Trophoblast cell (in vitro differentiated cells and primary cell): ENCODE measurements around the gene HPSE2.

Experiments
- DNase-seq, 2 donors: peaks; one replicate each; pipeline ENCODE4 v3.0.0-alpha.2; 2016
- H2AFZ ChIP-seq: 2 replicates; pipeline ENCODE4 v1.6.1; 2013; ENCODE audit warnings: low read length, moderate library complexity, mild to moderate bottlenecking; ENCODE audit not compliant: insufficient read depth, poor library complexity
- H2AK5ac ChIP-seq: 2 replicates; pipeline ENCODE4 v1.6.1; 2013; ENCODE audit warnings: mild to moderate bottlenecking, low read length
- H2BK120ac ChIP-seq: 2 replicates; pipeline ENCODE4 v1.6.1; 2013; ENCODE audit warnings: low read length, mild to moderate bottlenecking, moderate library complexity; ENCODE audit not compliant: insufficient read depth, poor library complexity
- H2BK12ac ChIP-seq: 2 replicates; pipeline ENCODE4 v1.6.1; 2013; ENCODE audit warnings: mild to moderate bottlenecking, low read length, moderate library complexity
- H2BK5ac ChIP-seq: 2 replicates; pipeline ENCODE4 v1.6.1; 2013; ENCODE audit warnings: low read length, low read depth, moderate library complexity, mild to moderate bottlenecking; ENCODE audit not compliant: poor library complexity
- H3K14ac ChIP-seq: 2 replicates; pipeline ENCODE4 v1.6.1; 2013; ENCODE audit warnings: mild to moderate bottlenecking, low read length
- H3K18ac ChIP-seq: 2 replicates; pipeline ENCODE4 v1.6.1; 2013; ENCODE audit warnings: mild to moderate bottlenecking, low read length
- H3K23ac ChIP-seq: 2 replicates; pipeline ENCODE4 v1.6.1; 2013; ENCODE audit warnings: low read length
- H3K27ac ChIP-seq: 2 replicates; pipeline ENCODE4 v1.5.1; 2013; ENCODE audit warnings: low read depth, mild to moderate bottlenecking, inconsistent platforms, low read length, moderate library complexity
- H3K27me3 ChIP-seq: 2 replicates; pipeline ENCODE4 v1.6.1; 2013; ENCODE audit warnings: inconsistent platforms, mild to moderate bottlenecking, low read length, moderate library complexity; ENCODE audit not compliant: insufficient read depth
- H3K36me3 ChIP-seq, 2 experiments: 1 replicate in 1 of 2; 2 replicates in 1 of 2; pipeline ENCODE4 v1.6.1; 2013; ENCODE audit warnings: low read length in 2 of 2, mild to moderate bottlenecking in 2 of 2, moderate library complexity in 1 of 2; ENCODE audit not compliant: insufficient read depth in 2 of 2, control insufficient read depth in 1 of 2
- H3K4ac ChIP-seq: 2 replicates; pipeline ENCODE4 v1.6.1; 2013; ENCODE audit warnings: low read depth, mild to moderate bottlenecking, low read length, moderate library complexity
- H3K4me1 ChIP-seq, 2 experiments: 1 replicate in 1 of 2; 2 replicates in 1 of 2; pipeline ENCODE4 v1.6.1; 2013; ENCODE audit warnings: low read length in 2 of 2, mild to moderate bottlenecking in 2 of 2, moderate library complexity in 1 of 2; ENCODE audit not compliant: insufficient read depth in 2 of 2, control insufficient read depth in 1 of 2
- H3K4me2 ChIP-seq: 2 replicates; pipeline ENCODE4 v1.6.1; 2013; ENCODE audit warnings: inconsistent platforms, mild to moderate bottlenecking, low read length, moderate library complexity
- H3K4me3 ChIP-seq: 2 replicates; pipeline ENCODE4 v1.5.1; 2013; ENCODE audit warnings: mild to moderate bottlenecking, low read depth, low read length, inconsistent platforms
- H3K79me1 ChIP-seq: one replicate; pipeline ENCODE4 v1.6.1; 2013; ENCODE audit warnings: low read length
- H3K79me2 ChIP-seq: 2 replicates; pipeline ENCODE4 v1.6.1; 2013; ENCODE audit warnings: low read length, mild to moderate bottlenecking; ENCODE audit not compliant: control insufficient read depth, insufficient read depth, poor library complexity
- H3K9ac ChIP-seq: 2 replicates; pipeline ENCODE4 v1.6.1; 2013; ENCODE audit warnings: mild to moderate bottlenecking, low read length
- H3K9me3 ChIP-seq: 2 replicates; pipeline ENCODE4 v1.6.1; 2013; ENCODE audit warnings: low read depth, mild to moderate bottlenecking, control low read depth, inconsistent platforms, low read length; ENCODE audit not compliant: insufficient read depth
- H4K12ac ChIP-seq: 2 replicates; pipeline ENCODE4 v1.6.1; 2013; ENCODE audit warnings: low read depth, mild to moderate bottlenecking, low read length, moderate library complexity
- H4K8ac ChIP-seq: 2 replicates; pipeline ENCODE4 v1.6.1; 2013; ENCODE audit warnings: low read depth, mild to moderate bottlenecking, low read length, moderate library complexity
- H4K91ac ChIP-seq: one replicate; pipeline ENCODE4 v1.6.1; 2013; ENCODE audit warnings: low read depth, mild to moderate bottlenecking, low read length, moderate library complexity
- WGBS: extraction: QIAGEN DNeasy Blood & Tissue Kit; methylation state at CpG from one replicate; pipeline ENCODE4 v1.1.7; 2013; ENCODE audit warnings: missing lambda C conversion rate; ENCODE audit not compliant: insufficient read length, insufficient coverage; ENCODE audit errors: extremely low coverage; 5-methylcytosine and 5-hydroxymethylcytosine counted together

HPSE2 gene

GRCh38 chr10:98438715-98439114, 796.9 kb downstream of the HPSE2 start:
- Histone ChIP-seq H3K14ac (no peak overlapping the region), H3K27me3 (no peaks in the 10 kb centered on the region), H3K79me1 (no peaks in the 10 kb centered on the region), H3K23ac (no peak overlapping the region), H3K4me2 (no peak overlapping the region), H2AFZ (no peak overlapping the region), H3K4me3 (no peak overlapping the region), H2AK5ac (no peak overlapping the region), H3K27ac (no peak overlapping the region), H3K9ac (no peak overlapping the region), H3K4me1 (peaks cover 0 to 7% of the 10 kb centered on the region in 2 experiments), H4K8ac (no peak overlapping the region), H4K12ac (no peak overlapping the region), H3K36me3 (peaks cover 28 to 30% of the 10 kb centered on the region in 2 experiments), H2BK12ac (no peak overlapping the region), H3K4ac (no peak overlapping the region), H3K9me3 (peaks cover 3% of the 10 kb centered on the region), H2BK5ac (no peak overlapping the region), H3K79me2 (no peaks in the 10 kb centered on the region), H3K18ac (no peak overlapping the region), H4K91ac (no peak overlapping the region), H2BK120ac (no peak overlapping the region)
- no peak for DNase-seq
- no CpG with 5 or more reads among the region's 4 CpGs for WGBS

- Histone ChIP-seq H3K27ac (no peak overlapping the region), H4K12ac (no peak overlapping the region), H2BK5ac (no peak overlapping the region), H3K4me1 (peaks cover 0 to 7% of the 10 kb centered on the region in 2 experiments), H3K4ac (no peak overlapping the region), H4K91ac (no peak overlapping the region), H4K8ac (no peak overlapping the region), H3K36me3 (peaks cover 16 to 21% of the 10 kb centered on the region in 2 experiments), H3K27me3 (no peaks in the 10 kb centered on the region), H2AK5ac (no peak overlapping the region), H3K23ac (no peak overlapping the region), H3K79me2 (no peaks in the 10 kb centered on the region), H3K4me3 (no peak overlapping the region), H3K9ac (no peak overlapping the region), H2BK12ac (no peak overlapping the region), H3K4me2 (no peak overlapping the region), H3K14ac (no peak overlapping the region), H3K18ac (no peak overlapping the region), H2AFZ (no peak overlapping the region), H3K79me1 (no peaks in the 10 kb centered on the region), H3K9me3 (peaks cover 3% of the 10 kb centered on the region), H2BK120ac (no peak overlapping the region)
- no peak for DNase-seq
- WGBS: no CpG with 5 or more reads among the region's 4 CpGs
Measured at GRCh38 chr10:98436704-98437103, 798.9 kb downstream of the HPSE2 start.

- H3K79me2 ChIP-seq: no peaks in the 10 kb centered on the region
- no peak overlapping the region for H3K14ac ChIP-seq
- H3K18ac ChIP-seq: no peak overlapping the region
- H2BK120ac ChIP-seq: no peak overlapping the region
- H3K9ac ChIP-seq: no peak overlapping the region
- H2BK12ac ChIP-seq: no peak overlapping the region
- no peak overlapping the region for H3K23ac ChIP-seq
- H4K12ac ChIP-seq: no peak overlapping the region
- no peak overlapping the region for H2AFZ ChIP-seq
- no peak overlapping the region for H3K27ac ChIP-seq
- H3K36me3 ChIP-seq: peaks cover 24 to 29% of the 10 kb centered on the region in 2 experiments
- H3K27me3 ChIP-seq: no peaks in the 10 kb centered on the region
- no peak for DNase-seq
- no peaks in the 10 kb centered on the region for H3K79me1 ChIP-seq
- H4K8ac ChIP-seq: no peak overlapping the region
- H3K9me3 ChIP-seq: peaks cover 6% of the 10 kb centered on the region
- H2BK5ac ChIP-seq: no peak overlapping the region
- no peak overlapping the region for H3K4me2 ChIP-seq
- H4K91ac ChIP-seq: no peak overlapping the region
- no peak overlapping the region for H3K4me3 ChIP-seq
- H3K4me1 ChIP-seq: peaks cover 0 to 7% of the 10 kb centered on the region in 2 experiments
- no peak overlapping the region for H3K4ac ChIP-seq
- WGBS: no CpG with 5 or more reads among the region's 12 CpGs
- H2AK5ac ChIP-seq: no peak overlapping the region
Measured at GRCh38 chr10:98435178-98435577, 800.5 kb downstream of the HPSE2 start.

DNA sequence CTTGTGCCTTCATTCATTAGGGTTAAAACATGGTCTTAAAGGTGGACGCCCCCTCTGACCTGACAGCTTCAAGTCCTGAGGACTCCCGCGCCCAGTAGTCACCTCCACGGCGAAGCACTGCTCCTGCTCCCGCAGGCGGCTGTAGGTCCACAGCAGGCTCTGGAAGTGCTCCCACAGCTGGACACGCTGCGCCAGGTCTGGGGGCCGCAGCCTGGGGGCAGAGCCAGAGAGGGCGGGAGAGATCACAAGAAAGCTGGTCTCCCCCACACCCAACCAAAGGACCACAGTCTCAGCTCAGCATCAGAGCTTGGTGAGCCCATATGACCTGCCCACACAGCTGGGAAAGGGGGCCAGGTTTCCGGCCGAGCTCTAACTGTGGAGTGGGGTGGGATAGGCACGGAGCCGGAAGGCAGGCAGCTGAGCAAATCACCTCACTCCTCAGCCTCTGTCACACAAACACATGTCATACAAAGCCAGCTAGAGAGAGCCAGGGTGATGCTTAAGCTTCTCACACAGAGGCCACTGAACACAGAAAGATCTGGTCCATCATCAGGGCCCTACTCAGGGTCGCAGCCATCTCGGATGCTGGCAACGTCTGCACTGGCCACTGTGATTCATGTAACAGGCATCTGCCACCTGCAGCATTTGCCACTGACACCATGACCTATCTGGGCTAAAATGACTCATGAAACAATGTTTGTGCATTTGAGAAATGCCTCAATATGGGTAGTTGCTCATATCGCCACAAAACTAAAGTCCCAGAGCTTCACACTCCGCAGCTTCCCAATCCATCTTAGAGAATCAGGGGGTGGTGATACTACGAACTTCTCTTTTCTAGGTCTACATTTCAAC, 801.5 kb downstream of the HPSE2 start:
- H3K4ac ChIP-seq: no peak overlapping the region
- no peak overlapping the region for H3K4me3 ChIP-seq
- no peak overlapping the region for H2AFZ ChIP-seq
- H3K4me2 ChIP-seq: no peak overlapping the region
- DNase-seq: peak; percentile 90 to 95
- peaks cover 6% of the 10 kb centered on the region for H3K9me3 ChIP-seq
- H3K14ac ChIP-seq: no peak overlapping the region
- H3K23ac ChIP-seq: no peak overlapping the region
- H3K79me1 ChIP-seq: no peaks in the 10 kb centered on the region
- peak overlapping the region; percentile 1 for H4K91ac ChIP-seq
- H3K4me1 ChIP-seq: peaks cover 0 to 7% of the 10 kb centered on the region in 2 experiments
- no peaks in the 10 kb centered on the region for H3K27me3 ChIP-seq
- no peak overlapping the region for H3K18ac ChIP-seq
- H2BK120ac ChIP-seq: no peak overlapping the region
- no CpG with 5 or more reads among the region's 21 CpGs for WGBS
- H4K12ac ChIP-seq: no peak overlapping the region
- no peak overlapping the region for H4K8ac ChIP-seq
- H2AK5ac ChIP-seq: no peak overlapping the region
- no peak overlapping the region for H3K9ac ChIP-seq
- H3K36me3 ChIP-seq: peaks cover 27 to 38% of the 10 kb centered on the region in 2 experiments
- no peak overlapping the region for H2BK12ac ChIP-seq
- no peak overlapping the region for H2BK5ac ChIP-seq
- no peaks in the 10 kb centered on the region for H3K79me2 ChIP-seq
- no peak overlapping the region for H3K27ac ChIP-seq
